HepG2 (cell line): ENCODE data around the gene DACT2. TPM values are rescaled to one million over a fixed set of nuclear protein-coding genes. Genes with fewer than 3 reads are reported as not detected.
A peak's percentile ranks its signal among the peaks of the same experiment; 100 is the strongest.

Source experiments
- ASH2L ChIP-seq: fragments of 300-600, 200-600 bp; sonication (generic); IDR thresholded peaks from 2 replicates; pipeline ENCODE4 v1.7.0; 2017; ENCODE audit warnings: low read depth, mild to moderate bottlenecking, moderate library complexity, mixed read lengths, low read length; ENCODE audit not compliant: insufficient read length
- ATF7 ChIP-seq, 2 experiments: fragments of 450-650 bp in 1 of 2; sonication (generic) in 1 of 2; formaldehyde crosslinking in 1 of 2; IDR thresholded peaks; 2 replicates each; pipeline versions ENCODE4 v1.4.0 to v1.6.1; 2016 to 2020; ENCODE audit warnings: antibody characterized with exemption in 1 of 2, mild to moderate bottlenecking in 1 of 2, missing genetic modification reagents in 1 of 2
- GPN1 ChIP-seq: sonication (generic); formaldehyde crosslinking; IDR thresholded peaks from 2 replicates; pipeline ENCODE4 v1.5.1; 2020; ENCODE audit warnings: missing genetic modification reagents, borderline replicate concordance
- HDAC1 ChIP-seq: sonication (generic); formaldehyde crosslinking; IDR thresholded peaks from 2 replicates; pipeline ENCODE4 v1.5.1; 2020; ENCODE audit warnings: mild to moderate bottlenecking, missing genetic modification reagents
- HMGA1 ChIP-seq: sonication (generic); formaldehyde crosslinking; conservative IDR thresholded peaks from 2 replicates; pipeline ENCODE4 v1.4.0; 2020; ENCODE audit warnings: missing genetic modification reagents
- KDM1A ChIP-seq: IDR thresholded peaks from 2 replicates; pipeline ENCODE4 v1.6.1; 2016; ENCODE audit warnings: missing compliant biosample characterization
- KLF15 ChIP-seq: sonication (generic); formaldehyde crosslinking; IDR thresholded peaks from 2 replicates; pipeline ENCODE4 v1.8.1; 2023; ENCODE audit warnings: borderline replicate concordance, mild to moderate bottlenecking, inconsistent platforms, missing genetic modification reagents, mixed read lengths
- MAX ChIP-seq: IDR thresholded peaks from 2 replicates; pipeline ENCODE4 v1.6.1; 2012; ENCODE audit warnings: inconsistent platforms
- MLXIP ChIP-seq: sonication (generic); formaldehyde crosslinking; IDR thresholded peaks from 2 replicates; pipeline ENCODE4 v1.9.0; 2021; ENCODE audit warnings: missing genetic modification reagents, borderline replicate concordance
- NR3C1 ChIP-seq: sonication (generic); formaldehyde crosslinking; IDR thresholded peaks from 2 replicates; pipeline ENCODE4 v1.4.0; 2020; ENCODE audit warnings: missing genetic modification reagents
- PLRG1 ChIP-seq: fragments of 450-650 bp; conservative IDR thresholded peaks from 2 replicates; pipeline ENCODE4 v1.6.1; 2016
- POLR2AphosphoS2 ChIP-seq: IDR thresholded peaks from 2 replicates; pipeline ENCODE4 v1.6.1; 2011; ENCODE audit warnings: low read depth, low read length, improper control_type of control experiment
- SATB2 ChIP-seq: sonication (generic); formaldehyde crosslinking; IDR thresholded peaks from 2 replicates; pipeline ENCODE4 v1.5.0; 2020; ENCODE audit warnings: missing genetic modification reagents
- ZBTB1 ChIP-seq: sonication (generic); formaldehyde crosslinking; IDR thresholded peaks from 2 replicates; pipeline ENCODE4 v1.4.0; 2020; ENCODE audit warnings: missing genetic modification reagents, borderline replicate concordance
- ZC3H13 ChIP-seq: sonication (generic); formaldehyde crosslinking; IDR thresholded peaks from 2 replicates; pipeline ENCODE4 v1.8.1; 2023; ENCODE audit warnings: mild to moderate bottlenecking, missing genetic modification reagents, moderate library complexity
- ZHX1 ChIP-seq: sonication (generic); formaldehyde crosslinking; IDR thresholded peaks from 2 replicates; pipeline ENCODE4 v1.8.1; 2022; ENCODE audit warnings: low read depth, mild to moderate bottlenecking, missing genetic modification reagents
- ZNF335 ChIP-seq: sonication (generic); formaldehyde crosslinking; IDR thresholded peaks from 2 replicates; pipeline ENCODE4 v1.4.0; 2020; ENCODE audit warnings: missing genetic modification reagents
- ZNF33A ChIP-seq: sonication (generic); formaldehyde crosslinking; IDR thresholded peaks from 2 replicates; pipeline ENCODE4 v1.5.1; 2020; ENCODE audit warnings: missing genetic modification reagents, mild to moderate bottlenecking, moderate library complexity, borderline replicate concordance
- ZNF432 ChIP-seq: sonication (generic); formaldehyde crosslinking; IDR thresholded peaks from 2 replicates; pipeline ENCODE4 v1.5.0; 2020; ENCODE audit warnings: missing genetic modification reagents, mild to moderate bottlenecking, borderline replicate concordance
- polyA plus RNA-seq, 8 experiments: library from polyadenylated mRNA; depleted of rRNA in 3 of 8; stranded (reverse) in 7 of 8; unstranded in 1 of 8; fragments of >200 nt; fragmentation: Illumina TruSeq in 4 of 8; extraction: Trizol in 4 of 8; gene quantifications; 2 replicates each; pipeline versions ENCODE4 v1.2.1 to v1.2.3, GENCODE V29; 2011 to 2016; ENCODE audit warnings: low read depth in 4 of 8, missing spikeins in 1 of 8, mixed read lengths in 1 of 8; ENCODE audit not compliant: insufficient read depth in 1 of 8
- total RNA-seq, 5 experiments: library from RNA; depleted of rRNA; stranded (reverse); fragments of >200 nt; fragmentation: Illumina TruSeq; extraction: Trizol; gene quantifications; 2 replicates each; pipeline ENCODE4 v1.2.3, GENCODE V29; 2016; ENCODE audit warnings: low read depth in 1 of 5
- TF ChIP-seq, protein P1 (sequence below): fragments of 450-650 bp; IDR thresholded peaks from 2 replicates; pipeline ENCODE4 v1.6.1; 2017
- TF ChIP-seq, protein P2 (sequence below): fragments of 450-650 bp; IDR thresholded peaks from 2 replicates; pipeline ENCODE4 v1.6.1; 2016

The DACT2 gene
- total and polyA plus RNA-seq, 2 of the 13 experiments (the other 11 are each of a cell fraction or from before 2014, with no cell fraction given), result 0.15 TPM; not detected in 1

- peak; percentile 69; the same call in 1 of the 2 replicates for TF ChIP-seq MLXIP (CRISPR knock-in tag)
- TF ChIP-seq ZNF432 (CRISPR knock-in tag), result no peak
- TF ChIP-seq NR3C1 (CRISPR knock-in tag), result no peak
- TF ChIP-seq ZNF335, result no peak
- no peak for TF ChIP-seq KDM1A (CRISPR knock-in tag)
- TF ChIP-seq MAX, result peak; percentile 84
- no peak for TF ChIP-seq ZBTB1 (CRISPR knock-in tag)
- TF ChIP-seq HDAC1 (CRISPR knock-in tag), result peak; percentile 66; the same call in 1 of the 2 replicates
- TF ChIP-seq POLR2AphosphoS2, result no peak
- TF ChIP-seq ZC3H13 (CRISPR knock-in tag), result no peak
- TF ChIP-seq GPN1 (CRISPR knock-in tag), result no peak
- no peak for TF ChIP-seq HMGA1 (CRISPR knock-in tag)
- TF ChIP-seq ZHX1, result no peak
- TF ChIP-seq ATF7 (IDR thresholded peaks at IDR 0.05), result no peak
- TF ChIP-seq ATF7 (CRISPR knock-in tag; IDR thresholded peaks at IDR 0.05), result 0 out of 2 replicates have a peak, but pooled peaks have one; percentile 34
- TF ChIP-seq KLF15 (CRISPR knock-in tag), result no peak
- TF ChIP-seq ZNF33A (CRISPR knock-in tag), result no peak
- peak; percentile 78 for TF ChIP-seq ASH2L
- TF ChIP-seq, protein P1, sequence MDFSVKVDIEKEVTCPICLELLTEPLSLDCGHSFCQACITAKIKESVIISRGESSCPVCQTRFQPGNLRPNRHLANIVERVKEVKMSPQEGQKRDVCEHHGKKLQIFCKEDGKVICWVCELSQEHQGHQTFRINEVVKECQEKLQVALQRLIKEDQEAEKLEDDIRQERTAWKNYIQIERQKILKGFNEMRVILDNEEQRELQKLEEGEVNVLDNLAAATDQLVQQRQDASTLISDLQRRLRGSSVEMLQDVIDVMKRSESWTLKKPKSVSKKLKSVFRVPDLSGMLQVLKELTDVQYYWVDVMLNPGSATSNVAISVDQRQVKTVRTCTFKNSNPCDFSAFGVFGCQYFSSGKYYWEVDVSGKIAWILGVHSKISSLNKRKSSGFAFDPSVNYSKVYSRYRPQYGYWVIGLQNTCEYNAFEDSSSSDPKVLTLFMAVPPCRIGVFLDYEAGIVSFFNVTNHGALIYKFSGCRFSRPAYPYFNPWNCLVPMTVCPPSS, result no peak
- TF ChIP-seq, protein P2, sequence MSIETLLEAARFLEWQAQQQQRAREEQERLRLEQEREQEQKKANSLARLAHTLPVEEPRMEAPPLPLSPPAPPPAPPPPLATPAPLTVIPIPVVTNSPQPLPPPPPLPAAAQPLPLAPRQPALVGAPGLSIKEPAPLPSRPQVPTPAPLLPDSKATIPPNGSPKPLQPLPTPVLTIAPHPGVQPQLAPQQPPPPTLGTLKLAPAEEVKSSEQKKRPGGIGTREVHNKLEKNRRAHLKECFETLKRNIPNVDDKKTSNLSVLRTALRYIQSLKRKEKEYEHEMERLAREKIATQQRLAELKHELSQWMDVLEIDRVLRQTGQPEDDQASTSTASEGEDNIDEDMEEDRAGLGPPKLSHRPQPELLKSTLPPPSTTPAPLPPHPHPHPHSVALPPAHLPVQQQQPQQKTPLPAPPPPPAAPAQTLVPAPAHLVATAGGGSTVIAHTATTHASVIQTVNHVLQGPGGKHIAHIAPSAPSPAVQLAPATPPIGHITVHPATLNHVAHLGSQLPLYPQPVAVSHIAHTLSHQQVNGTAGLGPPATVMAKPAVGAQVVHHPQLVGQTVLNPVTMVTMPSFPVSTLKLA, result peak; percentile 61; the same call in 1 of the 2 replicates
- TF ChIP-seq SATB2 (CRISPR knock-in tag), result no peak
- no peak for TF ChIP-seq PLRG1
Measured at GRCh38 chr6:168264593-168265335, 54.8 kb downstream of the DACT2 start (continued).
